Measurements from ENCODE around the gene MRPS27.

DNA sequence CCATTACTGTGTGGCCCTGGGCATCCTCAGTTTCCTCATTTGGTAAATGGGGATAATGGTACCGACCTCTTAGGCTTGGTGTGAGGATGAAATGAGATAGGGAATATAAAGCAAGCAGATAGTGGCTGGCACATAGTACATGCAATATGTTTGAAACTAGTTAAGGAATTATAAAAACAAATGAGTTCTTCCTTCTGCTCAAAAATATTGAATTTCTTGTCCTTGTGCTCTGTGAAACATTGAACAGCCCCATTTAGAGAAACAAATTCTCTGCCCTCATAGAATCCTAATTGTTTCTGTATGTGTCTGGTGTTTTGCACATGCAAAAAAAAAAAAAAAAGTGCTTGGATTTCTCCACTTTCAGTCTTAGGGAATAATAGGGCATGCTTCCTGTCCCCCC is 39.8 kb upstream of the MRPS27 start:
- TF ChIP-seq, protein P1, sequence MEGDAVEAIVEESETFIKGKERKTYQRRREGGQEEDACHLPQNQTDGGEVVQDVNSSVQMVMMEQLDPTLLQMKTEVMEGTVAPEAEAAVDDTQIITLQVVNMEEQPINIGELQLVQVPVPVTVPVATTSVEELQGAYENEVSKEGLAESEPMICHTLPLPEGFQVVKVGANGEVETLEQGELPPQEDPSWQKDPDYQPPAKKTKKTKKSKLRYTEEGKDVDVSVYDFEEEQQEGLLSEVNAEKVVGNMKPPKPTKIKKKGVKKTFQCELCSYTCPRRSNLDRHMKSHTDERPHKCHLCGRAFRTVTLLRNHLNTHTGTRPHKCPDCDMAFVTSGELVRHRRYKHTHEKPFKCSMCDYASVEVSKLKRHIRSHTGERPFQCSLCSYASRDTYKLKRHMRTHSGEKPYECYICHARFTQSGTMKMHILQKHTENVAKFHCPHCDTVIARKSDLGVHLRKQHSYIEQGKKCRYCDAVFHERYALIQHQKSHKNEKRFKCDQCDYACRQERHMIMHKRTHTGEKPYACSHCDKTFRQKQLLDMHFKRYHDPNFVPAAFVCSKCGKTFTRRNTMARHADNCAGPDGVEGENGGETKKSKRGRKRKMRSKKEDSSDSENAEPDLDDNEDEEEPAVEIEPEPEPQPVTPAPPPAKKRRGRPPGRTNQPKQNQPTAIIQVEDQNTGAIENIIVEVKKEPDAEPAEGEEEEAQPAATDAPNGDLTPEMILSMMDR (IDR thresholded peaks at IDR 0.05) = no peak
- TF ChIP-seq POLR2A (IDR thresholded peaks at IDR 0.05) = no peak
